Psoas muscle (tissue), 8 donors: Measurements from ENCODE around the gene DNMT3A. TPM values are rescaled to one million over a fixed set of nuclear protein-coding genes. Genes with fewer than 3 reads are reported as not detected.

ENCODE experiments used
- ATAC-seq, 4 donors: fragments of 200-7000 bp; cut with Tn5 transposase; one replicate each; pipeline ENCODE4 v1.9.1; 2020; ENCODE audit warnings: moderate library complexity in 3 of 4, mild to moderate bottlenecking in 2 of 4
- DNase-seq, 2 donors: peaks; one replicate each; pipeline ENCODE4 v3.0.0-alpha.2; 2020
- H3K27ac ChIP-seq: fragments of 200-600 bp; one replicate; pipeline ENCODE4 v1.8.0; 2022
- H3K27me3 ChIP-seq, 3 donors: fragments of 200-600 bp in 1 of 3; one replicate each; pipeline versions ENCODE4 v1.6.1 to v1.8.0; 2013 to 2022; ENCODE audit warnings: low read length in 2 of 3, mild to moderate bottlenecking in 2 of 3, moderate library complexity in 1 of 3; ENCODE audit not compliant: insufficient read depth in 3 of 3
- H3K36me3 ChIP-seq, 2 donors: fragments of 200-600 bp in 1 of 2; one replicate each; pipeline versions ENCODE4 v1.6.1 to v1.8.0; 2013 to 2022; ENCODE audit warnings: low read depth in 1 of 2, mild to moderate bottlenecking in 1 of 2, moderate library complexity in 1 of 2; ENCODE audit not compliant: insufficient read depth in 1 of 2
- H3K4me1 ChIP-seq: fragments of 200-600 bp; one replicate; pipeline ENCODE4 v1.8.0; 2022
- H3K4me3 ChIP-seq: fragments of 200-600 bp; one replicate; pipeline ENCODE4 v1.8.0; 2022; ENCODE audit warnings: mild to moderate bottlenecking
- H3K9me3 ChIP-seq: fragments of 200-600 bp; one replicate; pipeline ENCODE4 v1.8.0; 2022
- WGBS, 3 donors: extraction: QIAGEN DNeasy Blood & Tissue Kit; methylation state at CpG; one replicate each; pipeline versions ENCODE4 v1.1.6 to v1.1.7; 2013; 5-methylcytosine and 5-hydroxymethylcytosine counted together
- intact Hi-C, 2 donors: fragments of 100-400 bp; cut with DNase I; formaldehyde crosslinking; loops; one replicate each; pipeline versions ENCODE4 v1.11.0 to v1.14.2; 2022
- polyA plus RNA-seq, 3 donors: library from polyadenylated mRNA; stranded (reverse); fragments of 200-250 nt; gene quantifications; one replicate each; pipeline ENCODE4 v1.2.3, GENCODE V29; 2013
- total RNA-seq, 4 donors: library from RNA; stranded (reverse); fragmentation: NEBNext Ultra II Directional in 2 of 4; extraction: Animal tissue kit (Norgen Biotek cat#: 25700) in 2 of 4; gene quantifications; one replicate each; pipeline versions ENCODE4 v1.2.1 to v1.2.4, GENCODE V29; 2021 to 2023
- TF ChIP-seq, protein P1 (sequence below): fragments of 200-600 bp; IDR thresholded peaks from one replicate; pipeline ENCODE4 v1.8.0; 2022; ENCODE audit warnings: antibody characterized with exemption
- donor health status: healthy with polysubstance abuse.
- donor health status: DM: no; HTN: no; CAD: no; lungs with moderate emphysema.
- donor health status: Bipolar disorder and iron deficiency.
- donor health status: healthy.
- donor health status: DM: yes; HTN: yes; CAD: no.
- donor health status: DM: no; HTN: no; CAD: no.
- donor health status: DM: no; HTN: no; CAD: no.
- donor health status: DM: yes; HTN: yes; CAD: no.

DNMT3A gene
- total and polyA plus RNA-seq, 7 donors: 7.1 to 26.2 (median 20.6) TPM

- Histone ChIP-seq H3K36me3 (no peaks in the 10 kb centered on the region), H3K27ac (peak overlapping the region; percentile 82), H3K9me3 (no peaks in the 10 kb centered on the region), H3K4me1 (peaks cover 93% of the 10 kb centered on the region), H3K4me3 (peak overlapping the region; percentile 0), H3K27me3 (no peaks in the 10 kb centered on the region)
- TF ChIP-seq, protein P1, sequence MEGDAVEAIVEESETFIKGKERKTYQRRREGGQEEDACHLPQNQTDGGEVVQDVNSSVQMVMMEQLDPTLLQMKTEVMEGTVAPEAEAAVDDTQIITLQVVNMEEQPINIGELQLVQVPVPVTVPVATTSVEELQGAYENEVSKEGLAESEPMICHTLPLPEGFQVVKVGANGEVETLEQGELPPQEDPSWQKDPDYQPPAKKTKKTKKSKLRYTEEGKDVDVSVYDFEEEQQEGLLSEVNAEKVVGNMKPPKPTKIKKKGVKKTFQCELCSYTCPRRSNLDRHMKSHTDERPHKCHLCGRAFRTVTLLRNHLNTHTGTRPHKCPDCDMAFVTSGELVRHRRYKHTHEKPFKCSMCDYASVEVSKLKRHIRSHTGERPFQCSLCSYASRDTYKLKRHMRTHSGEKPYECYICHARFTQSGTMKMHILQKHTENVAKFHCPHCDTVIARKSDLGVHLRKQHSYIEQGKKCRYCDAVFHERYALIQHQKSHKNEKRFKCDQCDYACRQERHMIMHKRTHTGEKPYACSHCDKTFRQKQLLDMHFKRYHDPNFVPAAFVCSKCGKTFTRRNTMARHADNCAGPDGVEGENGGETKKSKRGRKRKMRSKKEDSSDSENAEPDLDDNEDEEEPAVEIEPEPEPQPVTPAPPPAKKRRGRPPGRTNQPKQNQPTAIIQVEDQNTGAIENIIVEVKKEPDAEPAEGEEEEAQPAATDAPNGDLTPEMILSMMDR: no peak
- intact Hi-C loops: loop anchor here (5.0 kb wide), 1 partner anchor 33 kb away; no protein-coding TSS in a partner anchor
- 58 to 68% (median 61%) methylated on average over 8 of the region's 8 CpGs for WGBS, 3 donors
- DNase-seq (peak in 1 of 2 donors; percentile 8), ATAC-seq (no peak)
These were observed 6.5 kb downstream of the DNMT3A start for GRCh38 chr2:25335204-25335603.

GRCh38 chr2:25334482-25334881 is 7.2 kb downstream of the DNMT3A start:
- Histone ChIP-seq H3K4me1 (peaks cover 90% of the 10 kb centered on the region), H3K4me3 (peak overlapping the region; percentile 0), H3K9me3 (no peaks in the 10 kb centered on the region), H3K36me3 (no peaks in the 10 kb centered on the region), H3K27me3 (no peaks in the 10 kb centered on the region), H3K27ac (peak overlapping the region; percentile 82)
- TF ChIP-seq, protein P1: no peak
- peak in 1 of 2 donors; percentile 67 for DNase-seq
- 32 to 40% (median 34%) methylated on average over 8 of the region's 8 CpGs for WGBS, 3 donors
- intact Hi-C loops: no loop called here
- ATAC-seq: peak; percentile 63 to 81 (median 78)

DNA sequence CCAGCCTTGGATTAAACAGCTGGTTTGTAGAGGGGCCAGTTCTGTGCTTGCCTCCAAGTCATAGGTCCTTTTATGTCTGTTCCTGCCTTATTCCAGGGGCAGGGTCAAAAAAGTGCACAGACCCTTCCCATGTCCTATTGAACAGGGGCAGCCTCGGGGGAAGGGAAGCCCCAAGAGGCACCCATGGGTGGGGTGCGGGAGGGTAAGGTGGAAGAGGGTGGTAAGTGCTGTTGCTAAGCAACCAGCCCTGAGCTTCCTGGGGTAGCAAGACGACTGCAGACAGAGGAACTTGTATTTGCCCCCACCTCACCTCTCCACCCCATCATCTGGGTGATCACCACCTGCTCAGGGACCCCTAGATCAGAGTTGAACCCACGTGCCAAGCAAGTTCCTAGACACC is 7.7 kb downstream of the DNMT3A start:
- peak in 1 of 2 donors; percentile 30 for DNase-seq
- Histone ChIP-seq H3K4me3 (no peak overlapping the region), H3K4me1 (peaks cover 89% of the 10 kb centered on the region), H3K27me3 (no peaks in the 10 kb centered on the region), H3K9me3 (no peaks in the 10 kb centered on the region), H3K27ac (peak overlapping the region; percentile 82), H3K36me3 (no peaks in the 10 kb centered on the region)
- intact Hi-C loops: no loop called here
- 41 to 58% (median 47%) methylated on average over 4 of the region's 4 CpGs for WGBS, 3 donors
- TF ChIP-seq, protein P1: no peak
- ATAC-seq: peak in 1 of 4 donors; percentile 1

DNA sequence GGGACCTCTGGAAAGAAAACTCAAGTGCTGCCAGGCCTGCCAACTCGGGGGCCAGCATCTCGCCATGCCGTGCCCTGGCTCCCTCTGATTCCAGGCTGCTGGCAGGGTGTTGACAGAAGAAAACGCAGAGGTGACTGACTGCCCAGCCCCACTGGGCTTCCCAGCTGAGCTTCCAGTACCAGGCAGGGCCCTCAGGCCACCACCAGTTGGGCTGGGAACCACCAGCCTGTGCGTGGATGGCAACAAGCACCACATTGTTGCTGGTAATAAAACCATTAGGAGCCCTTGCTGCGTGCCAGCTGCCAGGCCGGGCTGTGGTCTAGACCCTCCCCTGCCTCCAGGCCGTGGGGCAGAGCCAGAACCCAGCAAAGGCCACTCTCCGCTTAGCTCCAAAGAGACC is 9.2 kb downstream of the DNMT3A start:
- no peaks in the 10 kb centered on the region for H3K36me3 ChIP-seq
- peaks cover 89% of the 10 kb centered on the region for H3K4me1 ChIP-seq
- peak in 1 of 2 donors; percentile 56 for DNase-seq
- ATAC-seq: peak; percentile 41 to 70 (median 56)
- intact Hi-C loops: no loop called here
- no peaks in the 10 kb centered on the region for H3K9me3 ChIP-seq
- peak overlapping the region; percentile 82 for H3K27ac ChIP-seq
- H3K4me3 ChIP-seq: no peak overlapping the region
- TF ChIP-seq, protein P1: no peak
- 27 to 40% (median 32%) methylated on average over 9 of the region's 9 CpGs for WGBS, 3 donors
- no peaks in the 10 kb centered on the region for H3K27me3 ChIP-seq
